IPS-11a (cell line): ENCODE results near the gene TEX48.

Experiments used
- H3K4me3 ChIP-seq: one replicate; pipeline ENCODE4 v1.5.1; 2013; ENCODE audit warnings: low read depth, low read length, control low read depth

TEX48 gene

GRCh38 chr9:114669961-114670360 lies 12.0 kb downstream of the TEX48 start:
- H3K4me3 ChIP-seq: no peak overlapping the region

GRCh38 chr9:114668146-114668545 lies 13.8 kb downstream of the TEX48 start:
- no peak overlapping the region for H3K4me3 ChIP-seq

- H3K4me3 ChIP-seq: no peak overlapping the region
Measured at GRCh38 chr9:114666851-114667250, 15.1 kb downstream of the TEX48 start.

GRCh38 chr9:114666401-114666800 lies 15.6 kb downstream of the TEX48 start:
- no peak overlapping the region for H3K4me3 ChIP-seq

GRCh38 chr9:114664181-114664580 lies 17.8 kb downstream of the TEX48 start:
- H3K4me3 ChIP-seq: no peak overlapping the region

GRCh38 chr9:114662081-114662989 lies 19.7 kb downstream of the TEX48 start:
- no peak overlapping the region for H3K4me3 ChIP-seq

GRCh38 chr9:114657705-114658104 lies 24.3 kb downstream of the TEX48 start, which contains the start of gene TEX53:
TEX53 (minus strand) TSS chr9:114657805; CDS start chr9:114657774, 31 bp downstream.
- no peak within 1 kb of the TSS for H3K4me3 ChIP-seq

- H3K4me3 ChIP-seq: no peak overlapping the region
Measured at GRCh38 chr9:114656301-114656700, 25.7 kb downstream of the TEX48 start.

- no peak overlapping the region for H3K4me3 ChIP-seq
Measured at GRCh38 chr9:114655689-114656088, 26.3 kb downstream of the TEX48 start.

GRCh38 chr9:114653556-114654159 lies 28.3 kb downstream of the TEX48 start:
- no peak overlapping the region for H3K4me3 ChIP-seq

- no peak overlapping the region for H3K4me3 ChIP-seq
Measured at GRCh38 chr9:114652776-114653555, 29.0 kb downstream of the TEX48 start.

- no peak overlapping the region for H3K4me3 ChIP-seq
Measured at GRCh38 chr9:114643896-114644295, 38.1 kb downstream of the TEX48 start.

GRCh38 chr9:114643001-114643400 lies 39.0 kb downstream of the TEX48 start:
- H3K4me3 ChIP-seq: no peak overlapping the region

GRCh38 chr9:114641967-114642366 lies 40.0 kb downstream of the TEX48 start:
- no peak overlapping the region for H3K4me3 ChIP-seq

GRCh38 chr9:114638404-114638803 lies 43.6 kb downstream of the TEX48 start:
- no peak overlapping the region for H3K4me3 ChIP-seq

GRCh38 chr9:114634387-114634786 lies 47.6 kb downstream of the TEX48 start:
- no peak overlapping the region for H3K4me3 ChIP-seq

- no peak overlapping the region for H3K4me3 ChIP-seq
Measured at GRCh38 chr9:114633438-114634089, 48.4 kb downstream of the TEX48 start.

GRCh38 chr9:114631166-114631565 lies 50.8 kb downstream of the TEX48 start:
- no peak overlapping the region for H3K4me3 ChIP-seq

- no peak overlapping the region for H3K4me3 ChIP-seq
Measured at GRCh38 chr9:114629563-114630090, 52.4 kb downstream of the TEX48 start.

- no peak overlapping the region for H3K4me3 ChIP-seq
Measured at GRCh38 chr9:114627553-114627952, 54.4 kb downstream of the TEX48 start.
